Middle frontal gyrus (tissue), 1 donor: ENCODE results near the gene SVOPL.
A peak's percentile ranks its signal among the peaks of the same experiment; 100 is the strongest.
"Not testable (repeated sequence)": the region's sequence is repeated elsewhere in the genome, so short reads cannot be mapped to it uniquely, and the experiment has no call there.

ENCODE experiments used
- DNase-seq: peaks from one replicate; pipeline ENCODE4 v3.0.0-alpha.2; 2015; ENCODE audit warnings: low spot score; ENCODE audit errors: extremely low spot score

The SVOPL gene

GRCh38 chr7:138700857-138701536, at the start of gene SVOPL:
TSS of gene SVOPL (minus strand) at chr7:138701362. CDS start at chr7:138679045, 22,317 bp downstream.
- DNase-seq: no peak

DNA sequence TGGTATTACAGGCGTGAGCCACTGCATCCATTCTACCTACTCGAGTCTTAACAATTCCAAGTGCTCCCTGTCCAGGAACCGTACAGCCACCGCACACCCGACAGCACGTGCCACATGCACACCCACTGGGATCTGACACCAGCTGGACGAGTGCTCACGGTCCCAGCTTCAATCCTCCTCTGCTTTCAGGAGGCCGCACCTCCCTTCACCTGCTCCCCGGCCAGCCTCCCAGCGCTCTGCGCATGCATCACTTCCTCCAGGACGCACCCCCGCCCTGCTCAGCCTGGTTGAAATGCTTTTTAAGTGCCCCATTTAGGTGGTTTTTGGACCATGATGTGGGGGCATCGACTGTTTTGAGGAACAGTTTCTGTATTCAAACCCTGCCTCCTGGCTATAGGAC, 49.3 kb upstream of the SVOPL start:
- DNase-seq: no peak

GRCh38 chr7:138749960-138750359, 48.8 kb upstream of the SVOPL start:
- no peak for DNase-seq

- no peak for DNase-seq
Observed at GRCh38 chr7:138748666-138749065, 47.5 kb upstream of the SVOPL start.

- no peak for DNase-seq
Observed at GRCh38 chr7:138746073-138746472, 44.9 kb upstream of the SVOPL start.

GRCh38 chr7:138745189-138745588, 44.0 kb upstream of the SVOPL start:
- DNase-seq: no peak

DNA sequence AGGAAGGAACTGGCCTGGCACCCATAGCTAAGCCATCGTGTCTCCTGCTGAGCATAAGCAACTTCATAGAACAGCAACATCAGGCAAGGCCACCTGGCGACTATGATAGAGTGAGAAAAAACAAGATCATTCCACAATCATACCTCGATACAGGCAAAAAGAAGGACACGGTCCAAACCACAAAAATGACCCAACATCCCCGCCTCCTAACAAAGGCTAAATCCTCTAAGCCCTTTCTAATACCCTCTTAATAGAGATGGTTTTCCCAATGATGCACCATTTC, 40.2 kb upstream of the SVOPL start:
- no peak for DNase-seq

- no peak for DNase-seq
Observed at GRCh38 chr7:138739859-138740258, 38.7 kb upstream of the SVOPL start.

DNA sequence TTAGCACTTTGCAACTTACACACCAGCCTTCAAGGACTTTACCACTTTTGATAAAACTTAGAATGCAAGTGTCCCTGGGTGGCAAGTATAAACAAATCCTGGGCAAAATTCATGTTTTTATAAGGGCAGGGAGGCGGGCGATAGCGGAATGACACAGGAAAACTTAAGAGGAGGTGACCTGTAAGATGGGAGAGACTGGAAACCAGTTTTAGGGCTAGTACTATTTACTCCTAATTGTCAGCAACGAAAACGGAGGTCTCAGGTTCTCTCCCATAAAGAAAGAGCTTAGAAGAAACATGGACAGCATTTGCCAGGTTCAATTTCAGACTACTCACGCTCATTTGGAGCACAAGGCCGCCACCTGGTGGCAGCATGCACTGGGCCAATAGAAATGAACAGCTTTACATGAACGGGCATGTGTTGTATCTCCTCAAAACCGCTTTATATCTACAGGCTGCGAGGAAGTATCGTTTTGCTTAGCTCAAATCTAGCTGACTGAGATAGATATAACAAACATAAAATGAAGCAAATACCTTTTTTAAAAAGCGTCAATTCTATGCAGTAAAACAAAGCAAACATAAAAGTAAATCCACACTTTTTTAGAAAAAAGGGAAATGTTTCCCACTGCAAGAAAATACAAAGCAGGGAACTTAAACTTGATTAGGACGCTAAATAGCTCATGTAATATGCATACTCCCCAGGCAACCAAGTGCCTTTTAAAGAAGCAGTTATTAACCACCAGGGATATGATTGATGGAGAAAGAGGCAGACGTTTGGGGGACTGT, 37.6 kb upstream of the SVOPL start:
- peak; percentile 84 for DNase-seq

DNA sequence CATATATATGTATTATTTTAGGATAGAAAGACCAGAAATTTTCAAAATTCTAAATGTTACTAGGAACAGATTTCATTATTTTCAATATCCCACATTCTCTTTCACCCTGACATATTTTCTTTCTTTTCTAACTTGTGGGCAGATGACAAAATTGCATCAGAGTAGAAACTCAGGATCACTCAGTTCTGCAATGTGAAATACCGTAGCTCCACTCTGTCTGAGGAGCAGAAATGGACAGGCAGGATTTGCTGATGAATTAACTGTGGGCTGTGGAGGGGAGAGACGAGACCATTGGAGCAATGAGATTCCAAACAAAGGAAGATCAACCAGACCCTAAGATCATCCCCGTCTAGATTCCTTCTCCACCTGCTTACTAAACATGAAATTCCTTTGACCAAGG, 37.0 kb upstream of the SVOPL start:
- DNase-seq: no peak

GRCh38 chr7:138735399-138735798, 34.2 kb upstream of the SVOPL start:
- no peak for DNase-seq

GRCh38 chr7:138731733-138732132, 30.6 kb upstream of the SVOPL start:
- DNase-seq: not testable (repeated sequence)

DNA sequence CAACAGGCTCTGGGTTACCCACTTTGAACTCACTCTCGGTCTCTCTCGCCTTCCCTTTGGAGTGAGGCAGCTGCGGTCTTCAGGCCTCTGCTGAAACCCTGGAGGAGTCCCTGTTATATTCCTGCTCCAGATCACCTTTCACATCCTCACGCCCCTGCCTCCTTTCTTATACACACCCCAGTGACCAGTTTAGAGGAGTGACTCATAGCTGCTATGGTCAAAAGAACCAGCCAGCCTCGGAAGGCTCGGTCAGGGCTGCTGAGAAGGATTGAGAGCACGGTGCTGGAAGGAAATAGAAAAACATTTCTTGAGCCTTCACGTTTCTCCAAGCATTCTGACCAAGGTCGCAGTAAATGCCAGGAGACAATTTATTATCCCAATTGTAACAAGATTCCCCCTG, 28.3 kb upstream of the SVOPL start:
- no peak for DNase-seq

DNA sequence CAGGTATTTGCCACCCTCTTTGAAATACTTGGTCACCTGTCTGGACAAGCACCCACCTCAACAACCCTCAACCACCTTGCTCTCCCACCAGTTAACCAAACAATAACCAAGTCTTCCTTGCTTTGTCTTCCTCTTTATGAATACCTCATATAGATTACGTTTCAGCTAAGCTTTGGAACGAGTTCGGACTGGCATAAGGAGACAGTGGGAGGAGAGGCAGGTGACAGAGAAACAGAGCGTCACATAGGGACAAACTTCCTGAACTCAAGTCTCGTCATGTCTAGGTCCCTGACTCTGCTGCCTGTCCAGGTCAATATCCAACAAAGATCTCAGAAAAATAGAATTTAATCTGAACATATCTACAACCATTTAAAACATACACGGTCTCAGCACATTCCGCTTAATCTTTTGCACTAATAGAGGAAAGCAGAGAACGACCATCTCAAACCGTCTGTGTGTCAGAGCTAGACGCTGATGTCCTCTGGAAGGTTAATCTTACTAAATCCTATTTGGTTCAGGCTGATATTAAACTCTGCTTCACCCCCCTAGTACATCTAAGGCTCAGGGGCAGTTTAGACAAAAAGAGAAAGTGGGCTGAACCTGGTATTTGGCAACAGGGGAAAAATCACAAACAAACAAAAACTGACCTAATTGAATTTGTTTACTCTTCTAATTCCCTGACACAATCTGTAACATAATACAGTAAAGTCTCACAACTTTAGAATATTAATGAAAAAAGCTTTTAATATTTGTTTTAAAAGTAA, 26.4 kb upstream of the SVOPL start:
- DNase-seq: no peak

- no peak for DNase-seq
Observed at GRCh38 chr7:138726288-138726687, 25.1 kb upstream of the SVOPL start.

GRCh38 chr7:138720286-138720685, 19.1 kb upstream of the SVOPL start:
- no peak for DNase-seq

GRCh38 chr7:138716889-138717288, 15.7 kb upstream of the SVOPL start:
- DNase-seq: no peak

DNA sequence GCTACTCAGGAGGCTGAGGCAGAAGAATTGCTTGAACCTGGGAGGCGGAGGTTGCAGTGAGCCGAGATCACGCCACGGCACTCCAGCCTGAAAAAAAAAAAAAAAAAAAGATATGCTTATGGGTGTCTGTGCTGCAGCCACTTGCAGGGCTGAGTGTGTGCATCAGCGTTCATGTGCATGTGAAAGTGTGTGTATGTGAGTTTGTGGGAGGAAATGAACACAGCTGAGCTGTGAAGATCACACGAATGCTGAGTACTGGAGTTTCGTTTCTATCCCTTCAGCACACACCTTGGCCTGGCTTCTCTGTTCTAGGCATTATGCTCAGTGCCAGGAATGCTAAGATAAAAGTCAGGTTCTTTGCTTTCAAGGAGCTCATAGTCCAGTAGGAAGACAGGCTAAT, 12.0 kb upstream of the SVOPL start:
- DNase-seq: no peak

DNA sequence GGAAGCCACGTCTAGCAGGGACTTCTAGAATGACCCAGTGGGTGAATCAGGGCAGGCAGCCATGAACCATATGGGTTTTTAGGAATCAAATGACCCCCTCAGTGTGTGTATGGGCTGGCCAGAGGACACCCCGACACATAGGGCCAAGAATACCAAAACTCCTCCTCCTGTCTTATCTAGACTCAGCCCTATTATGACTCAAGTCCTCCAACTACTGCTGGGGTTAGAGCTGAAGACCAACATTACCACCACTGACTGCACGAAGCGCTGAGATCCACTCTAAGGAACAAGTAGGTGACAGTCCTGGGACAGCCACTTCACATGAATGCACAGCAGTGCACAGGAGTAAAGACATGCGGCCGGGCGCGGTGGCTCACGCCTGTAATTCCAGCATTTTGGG, 11.5 kb upstream of the SVOPL start:
- no peak for DNase-seq

GRCh38 chr7:138710536-138711385, 9.6 kb upstream of the SVOPL start:
- no peak for DNase-seq

GRCh38 chr7:138705167-138705566, 4.0 kb upstream of the SVOPL start:
- DNase-seq: no peak

- DNase-seq: no peak
Observed at GRCh38 chr7:138701537-138701923, 368 bp upstream of the SVOPL start.
